H9 (cell line): ENCODE results near the gene CTXN1. TPM values are rescaled to one million over a fixed set of nuclear protein-coding genes. Genes with fewer than 3 reads are reported as not detected.

ENCODE experiments used
- DNase-seq: peaks from one replicate; pipeline ENCODE4 v3.0.0-alpha.2; 2017
- H2AFZ ChIP-seq: one replicate; pipeline ENCODE4 v1.6.1; 2013; ENCODE audit warnings: mild to moderate bottlenecking, low read length, control low read depth, moderate library complexity
- H2AK5ac ChIP-seq: 2 replicates; pipeline ENCODE4 v1.6.1; 2013; ENCODE audit warnings: low read length, control low read depth, mixed read lengths; ENCODE audit not compliant: insufficient read length
- H2BK120ac ChIP-seq: one replicate; pipeline ENCODE4 v1.6.1; 2013; ENCODE audit warnings: low read depth, mild to moderate bottlenecking, low read length, control low read depth, inconsistent platforms; ENCODE audit not compliant: poor library complexity, severe bottlenecking
- H2BK12ac ChIP-seq: 2 replicates; pipeline ENCODE4 v1.6.1; 2013; ENCODE audit warnings: low read length, control low read depth, mixed read lengths, low read depth; ENCODE audit not compliant: insufficient read length
- H2BK15ac ChIP-seq: 2 replicates; pipeline ENCODE4 v1.6.1; 2013; ENCODE audit warnings: low read depth, low read length, control low read depth
- H2BK20ac ChIP-seq: one replicate; pipeline ENCODE4 v1.6.1; 2013; ENCODE audit warnings: low read depth, mild to moderate bottlenecking, low read length, control low read depth, inconsistent platforms; ENCODE audit not compliant: poor library complexity, severe bottlenecking
- H2BK5ac ChIP-seq: 2 replicates; pipeline ENCODE4 v1.6.1; 2013; ENCODE audit warnings: low read length, control low read depth, mixed read lengths; ENCODE audit not compliant: insufficient read length
- H3K14ac ChIP-seq: 2 replicates; pipeline ENCODE4 v1.6.1; 2013; ENCODE audit warnings: low read length, control low read depth; ENCODE audit not compliant: insufficient read depth
- H3K18ac ChIP-seq: 2 replicates; pipeline ENCODE4 v1.6.1; 2013; ENCODE audit warnings: low read depth, mild to moderate bottlenecking, mixed read lengths, low read length, control low read depth; ENCODE audit not compliant: insufficient read length
- H3K23ac ChIP-seq: 2 replicates; pipeline ENCODE4 v1.6.1; 2013; ENCODE audit warnings: low read length, control low read depth, mixed read lengths, low read depth; ENCODE audit not compliant: insufficient read length
- H3K23me2 ChIP-seq: 2 replicates; pipeline ENCODE4 v1.6.1; 2013; ENCODE audit warnings: low read depth, mild to moderate bottlenecking, mixed read lengths, low read length, control low read depth; ENCODE audit not compliant: insufficient read length, poor library complexity, severe bottlenecking
- H3K27ac ChIP-seq: 2 replicates; pipeline ENCODE4 v1.5.1; 2013; ENCODE audit warnings: low read length, control low read depth, mixed read lengths, low read depth; ENCODE audit not compliant: insufficient read length
- H3K27me3 ChIP-seq: 2 replicates; pipeline ENCODE4 v1.6.1; 2013; ENCODE audit warnings: low read length, control low read depth, inconsistent platforms; ENCODE audit not compliant: insufficient read depth
- H3K4ac ChIP-seq: 2 replicates; pipeline ENCODE4 v1.6.1; 2013; ENCODE audit warnings: low read depth, mild to moderate bottlenecking, control low read depth, inconsistent platforms, low read length, moderate library complexity
- H3K4me1 ChIP-seq: 2 replicates; pipeline ENCODE4 v1.6.1; 2013; ENCODE audit warnings: low read length, control low read depth, inconsistent platforms; ENCODE audit not compliant: insufficient read depth
- H3K4me2 ChIP-seq: 2 replicates; pipeline ENCODE4 v1.6.1; 2013; ENCODE audit warnings: low read length, control low read depth, mixed read lengths; ENCODE audit not compliant: insufficient read length, insufficient read depth
- H3K56ac ChIP-seq: 2 replicates; pipeline ENCODE4 v1.6.1; 2013; ENCODE audit warnings: low read depth, mild to moderate bottlenecking, mixed read lengths, low read length, control low read depth; ENCODE audit not compliant: insufficient read length
- H3K79me1 ChIP-seq: 2 replicates; pipeline ENCODE4 v1.6.1; 2013; ENCODE audit warnings: low read depth, mild to moderate bottlenecking, moderate library complexity, low read length, control low read depth, inconsistent platforms; ENCODE audit not compliant: insufficient read depth, poor library complexity, severe bottlenecking
- H3K79me2 ChIP-seq: 2 replicates; pipeline ENCODE4 v1.6.1; 2013; ENCODE audit warnings: low read length, control low read depth, inconsistent platforms; ENCODE audit not compliant: insufficient read depth
- H3K9ac ChIP-seq: 2 replicates; pipeline ENCODE4 v1.6.1; 2013; ENCODE audit warnings: low read length, control low read depth, mixed read lengths; ENCODE audit not compliant: insufficient read length; ENCODE audit errors: extremely low read depth
- H3K9me3 ChIP-seq: one replicate; pipeline ENCODE4 v1.6.1; 2013; ENCODE audit warnings: low read depth, low read length, inconsistent platforms; ENCODE audit not compliant: control insufficient read depth
- H3T11ph ChIP-seq: one replicate; pipeline ENCODE4 v1.6.1; 2013; ENCODE audit warnings: mild to moderate bottlenecking, low read length, control low read depth, inconsistent platforms
- H4K20me1 ChIP-seq: one replicate; pipeline ENCODE4 v1.6.1; 2013; ENCODE audit not compliant: control insufficient read depth, insufficient read length, insufficient read depth
- H4K5ac ChIP-seq: 2 replicates; pipeline ENCODE4 v1.6.1; 2013; ENCODE audit warnings: low read depth, mild to moderate bottlenecking, mixed read lengths, low read length, control low read depth; ENCODE audit not compliant: insufficient read length
- H4K8ac ChIP-seq: replicated peaks from 2 replicates; pipeline ENCODE4 v1.6.1; 2013; ENCODE audit warnings: low read length, control low read depth, mixed read lengths, low read depth; ENCODE audit not compliant: insufficient read length
- H4K91ac ChIP-seq: 2 replicates; pipeline ENCODE4 v1.6.1; 2013; ENCODE audit warnings: low read depth, mild to moderate bottlenecking, moderate library complexity, mixed read lengths, low read length, control low read depth; ENCODE audit not compliant: insufficient read length
- H3K27ac Mint-ChIP-seq, 3 experiments: 2 replicates in 2 of 3; 3 replicates in 1 of 3; pipeline ENCODE4 v1.8.0; 2020 to 2021; ENCODE audit warnings: mixed read lengths in 3 of 3, mild to moderate bottlenecking in 1 of 3, moderate library complexity in 1 of 3
- H3K27me3 Mint-ChIP-seq: 2 replicates; pipeline ENCODE4 v1.8.0; 2021; ENCODE audit warnings: low read depth, mild to moderate bottlenecking, moderate library complexity, mixed read lengths
- H3K36me3 Mint-ChIP-seq, 3 experiments: 2 replicates in 2 of 3; 3 replicates in 1 of 3; pipeline ENCODE4 v1.8.0; 2020 to 2021; ENCODE audit warnings: low read depth in 3 of 3, mixed read lengths in 3 of 3; ENCODE audit not compliant: insufficient read depth in 1 of 3
- H3K4me1 Mint-ChIP-seq, 2 experiments: 2 replicates each; pipeline ENCODE4 v1.8.0; 2020; ENCODE audit warnings: mixed read lengths in 2 of 2
- H3K4me3 Mint-ChIP-seq, 2 experiments: 2 replicates in 1 of 2; 3 replicates in 1 of 2; pipeline ENCODE4 v1.8.0; 2020 to 2021; ENCODE audit warnings: mild to moderate bottlenecking in 2 of 2, mixed read lengths in 2 of 2, moderate library complexity in 1 of 2
- H3K9me3 Mint-ChIP-seq, 2 experiments: 2 replicates in 1 of 2; 3 replicates in 1 of 2; pipeline ENCODE4 v1.8.0; 2020; ENCODE audit warnings: mild to moderate bottlenecking in 2 of 2, mixed read lengths in 2 of 2, moderate library complexity in 1 of 2
- WGBS: extraction: QIAGEN DNeasy Blood & Tissue Kit; methylation state at CpG from one replicate; pipeline ENCODE4 v1.1.7; 2013; ENCODE audit warnings: missing lambda C conversion rate, low lambda C conversion rate, mixed read lengths; ENCODE audit not compliant: insufficient read length; ENCODE audit errors: extremely low coverage; 5-methylcytosine and 5-hydroxymethylcytosine counted together
- total RNA-seq: library from RNA; stranded (reverse); gene quantifications from 2 replicates; pipeline ENCODE4 v1.2.1, GENCODE V29; 2021
- TF ChIP-seq, protein P1 (sequence below): fragments of 200-600 bp; sonication (generic); conservative IDR thresholded peaks from 3 replicates; pipeline ENCODE4 v1.8.0; 2021; ENCODE audit warnings: antibody characterized with exemption, mild to moderate bottlenecking

CTXN1 gene
- total RNA-seq, 1 experiment from 2014 or later, result 22.7 TPM

DNA sequence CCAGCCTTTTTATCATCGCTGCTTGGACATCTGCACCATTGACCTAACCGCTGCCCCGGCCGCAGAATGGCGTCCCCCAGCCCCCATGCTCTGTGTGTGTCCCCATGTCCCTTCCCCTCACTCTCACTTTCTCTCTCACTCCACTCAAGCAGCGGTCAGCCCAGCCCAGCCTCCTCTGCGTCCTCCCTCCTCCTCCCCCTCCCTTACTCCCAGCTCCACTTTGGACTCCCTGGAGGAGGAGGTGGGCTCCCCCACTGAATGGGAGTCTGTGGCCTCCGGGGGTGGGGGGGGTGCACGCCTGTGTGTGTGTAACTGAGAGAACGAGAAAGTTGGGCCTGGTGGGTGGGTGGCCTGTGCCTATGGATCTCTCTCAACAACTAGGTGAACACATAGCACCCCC lies 20.1 kb downstream of the CTXN1 start:
- H3K9ac ChIP-seq, result no peak overlapping the region
- no CpG with 5 or more reads among the region's 10 CpGs for WGBS
- no peaks in the 10 kb centered on the region for H3K79me1 ChIP-seq
- H3K4me1 Mint-ChIP-seq, result peaks cover 15 to 24% of the 10 kb centered on the region in 2 experiments
- no peak overlapping the region for H2BK15ac ChIP-seq
- no peak overlapping the region for H3K4ac ChIP-seq
- H2BK5ac ChIP-seq, result no peak overlapping the region
- no peak overlapping the region for H2BK12ac ChIP-seq
- H4K20me1 ChIP-seq, result no peaks in the 10 kb centered on the region
- no peak for DNase-seq
- H3K23ac ChIP-seq, result no peak overlapping the region
- H2BK20ac ChIP-seq, result no peak overlapping the region
- H3K4me2 ChIP-seq, result no peak overlapping the region
- H3K14ac ChIP-seq, result no peak overlapping the region
- H3K27ac Mint-ChIP-seq, result peak overlapping the region in 2 of 3 experiments; percentile 31 to 42; a peak in 2 of 7 replicates
- no peaks in the 10 kb centered on the region for H3K9me3 ChIP-seq
- no peaks in the 10 kb centered on the region for H3K27me3 ChIP-seq
- no peak overlapping the region for H3T11ph ChIP-seq
- H2BK120ac ChIP-seq, result no peak overlapping the region
- peak overlapping the region; percentile 40 to 66; a peak in 3 of 5 replicates for H3K4me3 Mint-ChIP-seq
- peaks cover 3% of the 10 kb centered on the region for H3K27me3 Mint-ChIP-seq
- H3K36me3 Mint-ChIP-seq, result peaks cover 10 to 23% (median 15%) of the 10 kb centered on the region in 3 experiments
- no peak overlapping the region for H3K27ac ChIP-seq
- no peak overlapping the region for H4K5ac ChIP-seq
- H2AFZ ChIP-seq, result no peak overlapping the region
- 0 out of 2 replicates have a peak, but pooled peaks cover 4% of the 10 kb centered on the region for H3K4me1 ChIP-seq
- H4K91ac ChIP-seq, result no peak overlapping the region
- H3K23me2 ChIP-seq, result peaks cover 19% of the 10 kb centered on the region
- TF ChIP-seq, protein P1, sequence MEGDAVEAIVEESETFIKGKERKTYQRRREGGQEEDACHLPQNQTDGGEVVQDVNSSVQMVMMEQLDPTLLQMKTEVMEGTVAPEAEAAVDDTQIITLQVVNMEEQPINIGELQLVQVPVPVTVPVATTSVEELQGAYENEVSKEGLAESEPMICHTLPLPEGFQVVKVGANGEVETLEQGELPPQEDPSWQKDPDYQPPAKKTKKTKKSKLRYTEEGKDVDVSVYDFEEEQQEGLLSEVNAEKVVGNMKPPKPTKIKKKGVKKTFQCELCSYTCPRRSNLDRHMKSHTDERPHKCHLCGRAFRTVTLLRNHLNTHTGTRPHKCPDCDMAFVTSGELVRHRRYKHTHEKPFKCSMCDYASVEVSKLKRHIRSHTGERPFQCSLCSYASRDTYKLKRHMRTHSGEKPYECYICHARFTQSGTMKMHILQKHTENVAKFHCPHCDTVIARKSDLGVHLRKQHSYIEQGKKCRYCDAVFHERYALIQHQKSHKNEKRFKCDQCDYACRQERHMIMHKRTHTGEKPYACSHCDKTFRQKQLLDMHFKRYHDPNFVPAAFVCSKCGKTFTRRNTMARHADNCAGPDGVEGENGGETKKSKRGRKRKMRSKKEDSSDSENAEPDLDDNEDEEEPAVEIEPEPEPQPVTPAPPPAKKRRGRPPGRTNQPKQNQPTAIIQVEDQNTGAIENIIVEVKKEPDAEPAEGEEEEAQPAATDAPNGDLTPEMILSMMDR, result no peak
- no peaks in the 10 kb centered on the region; a peak in 3 of 5 replicates for H3K9me3 Mint-ChIP-seq
- H3K18ac ChIP-seq, result no peak overlapping the region
- no peak overlapping the region for H3K56ac ChIP-seq
- H4K8ac ChIP-seq, result no peak overlapping the region
- peaks cover 6% of the 10 kb centered on the region; the same call in 1 of the 2 replicates for H3K79me2 ChIP-seq
- H2AK5ac ChIP-seq, result no peak overlapping the region
